GM21360 (cell line): ENCODE data around the gene SPDL1.
"Not testable (repeated sequence)": the region's sequence is repeated elsewhere in the genome, so short reads cannot be mapped to it uniquely, and the experiment has no call there.

Experiments used
- ATAC-seq: cut with Tn5 transposase; IDR thresholded peaks from one replicate; pipeline ENCODE4 v1.9.1; 2021; ENCODE audit warnings: mild to moderate bottlenecking, moderate library complexity; ENCODE audit not compliant: unreplicated experiment

Gene SPDL1

GRCh38 chr5:169571355-169571754, 12.2 kb upstream of the SPDL1 start:
- no peak for ATAC-seq

GRCh38 chr5:169574134-169574646, 9.4 kb upstream of the SPDL1 start:
- no peak for ATAC-seq

- no peak for ATAC-seq
These were observed 7.4 kb upstream of the SPDL1 start for GRCh38 chr5:169576181-169576598.

- no peak for ATAC-seq
These were observed 5.6 kb upstream of the SPDL1 start for GRCh38 chr5:169577951-169578350.

GRCh38 chr5:169580964-169581363, 2.6 kb upstream of the SPDL1 start:
- ATAC-seq = no peak

- ATAC-seq = peak; percentile 44
These were observed 1.9 kb upstream of the SPDL1 start for GRCh38 chr5:169581580-169582227.

- peak; percentile 24 for ATAC-seq
These were observed 511 bp upstream of the SPDL1 start for GRCh38 chr5:169583101-169583423.

GRCh38 chr5:169584998-169585451, 1.5 kb downstream of the SPDL1 start:
- ATAC-seq = no peak

GRCh38 chr5:169590602-169591001, 7.0 kb downstream of the SPDL1 start:
- no peak for ATAC-seq

- ATAC-seq = no peak
These were observed 8.1 kb downstream of the SPDL1 start for GRCh38 chr5:169591636-169592035.

- no peak for ATAC-seq
These were observed 9.5 kb downstream of the SPDL1 start for GRCh38 chr5:169592937-169593650.

GRCh38 chr5:169595172-169595820, 11.7 kb downstream of the SPDL1 start:
- ATAC-seq = no peak

- no peak for ATAC-seq
These were observed 15.9 kb downstream of the SPDL1 start for GRCh38 chr5:169599451-169599850.

GRCh38 chr5:169602535-169602934, 19.0 kb downstream of the SPDL1 start:
- no peak for ATAC-seq

- no peak for ATAC-seq
These were observed 22.7 kb downstream of the SPDL1 start for GRCh38 chr5:169606279-169606678.

- no peak for ATAC-seq
These were observed 24.3 kb downstream of the SPDL1 start for GRCh38 chr5:169607882-169608281.

GRCh38 chr5:169609716-169610115, 26.1 kb downstream of the SPDL1 start:
- ATAC-seq = no peak

GRCh38 chr5:169610606-169611005, 27.0 kb downstream of the SPDL1 start:
- no peak for ATAC-seq

GRCh38 chr5:169615561-169615960, 32.0 kb downstream of the SPDL1 start:
- no peak for ATAC-seq

GRCh38 chr5:169624307-169624706, 40.7 kb downstream of the SPDL1 start:
- ATAC-seq = not testable (repeated sequence)

GRCh38 chr5:169626779-169627178, 43.2 kb downstream of the SPDL1 start:
- no peak for ATAC-seq

GRCh38 chr5:169627551-169627950, 44.0 kb downstream of the SPDL1 start:
- no peak for ATAC-seq
